Activated T-cell treated with anti-CD3 and anti-CD28 coated beads, Interleukin-2, amount 50 U/mL, for 1 hour (primary cell): Measurements from ENCODE around the gene TTLL1.
"Not testable (repeated sequence)": the region's sequence is repeated elsewhere in the genome, so short reads cannot be mapped to it uniquely, and the experiment has no call there.

Experiments used
- DNase-seq: peaks from one replicate; pipeline ENCODE4 v3.0.0-alpha.2; 2020

TTLL1 gene

DNA sequence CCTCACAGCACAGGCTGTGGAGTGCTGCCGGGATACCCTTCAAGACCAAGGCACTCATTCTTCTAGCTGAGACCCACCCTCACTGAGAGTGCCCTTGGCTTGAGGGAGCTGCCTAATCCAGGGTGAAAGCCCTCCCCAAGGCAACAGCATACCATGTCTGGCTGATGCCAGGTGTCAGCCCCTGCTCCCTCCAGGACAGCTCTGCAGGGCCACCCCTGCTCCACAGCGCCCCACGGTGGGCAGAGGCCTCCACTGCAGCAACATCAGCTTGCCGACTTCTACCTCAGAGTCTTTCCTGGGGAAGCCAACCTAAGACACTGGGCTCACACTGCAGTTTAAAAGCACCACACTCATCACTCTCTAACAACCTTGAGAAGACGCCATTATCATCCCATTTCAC, 29.0 kb downstream of the TTLL1 start:
- peak; percentile 45 for DNase-seq

DNA sequence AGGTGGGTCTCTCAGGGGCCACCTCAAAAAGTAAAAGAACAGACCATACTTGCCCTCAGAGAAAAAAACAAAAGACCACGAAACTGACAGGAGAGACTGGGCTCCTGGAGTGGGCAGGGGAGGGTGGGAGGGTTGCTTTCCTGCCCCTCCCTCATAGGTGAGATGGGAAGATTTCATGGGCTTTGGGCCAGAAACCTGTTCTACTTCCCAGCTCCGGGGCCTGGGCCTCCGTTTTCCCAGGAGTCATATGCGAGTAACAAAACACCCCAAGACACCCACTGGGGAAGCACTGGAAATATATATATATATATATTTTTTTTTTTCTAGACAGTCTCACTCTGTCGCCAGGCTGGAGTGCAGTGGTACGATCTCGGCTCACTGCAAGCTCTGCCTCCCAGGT, 31.6 kb downstream of the TTLL1 start:
- DNase-seq, result no peak

DNA sequence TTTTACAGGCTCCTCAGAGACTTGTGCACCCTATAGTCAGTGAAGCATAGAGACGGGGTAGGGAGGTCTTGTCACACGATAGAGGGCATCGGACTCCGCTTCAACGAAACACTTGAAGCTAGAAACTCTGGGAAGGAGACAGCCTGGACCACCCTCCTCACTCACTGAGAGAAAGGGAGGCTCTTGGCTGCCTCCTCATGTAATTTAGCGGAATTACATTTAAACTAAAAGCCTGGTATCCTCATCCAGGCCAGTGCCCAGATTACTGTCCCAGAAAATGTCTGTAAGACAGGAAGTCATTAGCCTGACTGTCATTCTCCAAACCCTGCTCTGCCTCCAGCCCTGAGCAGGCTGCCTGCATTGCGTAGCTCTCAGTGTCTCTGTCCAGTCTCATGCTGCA, 36.0 kb downstream of the TTLL1 start:
- DNase-seq, result no peak

DNA sequence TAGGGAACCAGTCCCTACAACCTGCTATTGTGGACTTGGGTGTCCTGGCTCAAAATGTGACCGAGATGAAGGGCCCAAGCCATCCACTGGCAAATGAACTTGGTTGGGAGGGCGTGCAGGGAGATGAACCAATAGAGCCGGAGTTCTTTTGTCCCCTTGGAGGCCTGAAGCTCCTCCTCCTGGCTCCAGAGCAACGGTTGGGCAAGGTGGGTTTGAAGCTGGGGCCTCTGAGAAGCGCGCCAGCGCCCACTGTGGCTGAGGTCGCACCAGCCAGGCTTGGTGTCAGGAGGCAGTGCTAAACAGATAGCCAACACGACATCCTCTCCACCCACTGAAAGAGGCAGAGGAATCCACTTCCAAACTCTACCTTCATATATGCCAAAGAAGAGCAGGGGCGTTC, 38.2 kb downstream of the TTLL1 start:
- no peak for DNase-seq

DNA sequence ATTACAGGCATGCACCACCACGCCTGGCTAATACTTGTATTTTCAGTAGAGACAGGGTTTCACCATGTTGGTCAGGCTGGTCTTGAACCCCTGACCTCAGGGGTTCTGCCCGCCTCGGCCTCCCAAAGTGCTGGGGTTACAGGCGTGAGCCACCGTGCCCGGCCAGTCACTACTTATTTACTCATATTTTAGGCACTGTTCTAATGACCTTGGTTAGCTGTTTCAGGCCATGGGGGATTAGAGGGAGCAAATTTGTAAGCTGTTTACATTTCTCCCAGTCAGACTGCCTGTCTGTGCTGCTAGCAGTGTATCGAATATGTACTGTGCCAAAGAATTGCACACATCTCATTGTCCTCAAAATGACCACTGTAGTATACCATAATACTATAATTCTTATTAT, 41.6 kb downstream of the TTLL1 start:
- DNase-seq, result no peak

DNA sequence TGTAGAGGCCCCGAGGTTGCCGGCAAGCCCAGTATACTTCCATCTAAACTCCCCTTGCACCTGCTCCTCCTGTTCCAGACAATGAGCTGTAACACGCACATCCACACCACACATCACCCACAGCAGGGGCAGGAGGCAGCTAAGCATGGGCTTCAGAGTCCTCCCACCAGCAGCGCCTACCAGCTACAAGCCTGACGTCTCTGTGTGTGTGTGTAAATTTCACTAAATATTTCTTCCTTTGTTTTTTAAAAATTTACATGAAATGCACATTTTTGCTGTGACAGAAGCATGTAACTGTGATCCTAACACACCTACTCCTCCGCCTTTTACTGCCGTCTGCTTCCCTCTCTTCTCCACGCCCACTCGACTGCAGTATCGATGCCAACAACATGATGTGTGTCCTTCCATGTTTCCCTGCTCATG, 44.9 kb downstream of the TTLL1 start:
- no peak for DNase-seq

DNA sequence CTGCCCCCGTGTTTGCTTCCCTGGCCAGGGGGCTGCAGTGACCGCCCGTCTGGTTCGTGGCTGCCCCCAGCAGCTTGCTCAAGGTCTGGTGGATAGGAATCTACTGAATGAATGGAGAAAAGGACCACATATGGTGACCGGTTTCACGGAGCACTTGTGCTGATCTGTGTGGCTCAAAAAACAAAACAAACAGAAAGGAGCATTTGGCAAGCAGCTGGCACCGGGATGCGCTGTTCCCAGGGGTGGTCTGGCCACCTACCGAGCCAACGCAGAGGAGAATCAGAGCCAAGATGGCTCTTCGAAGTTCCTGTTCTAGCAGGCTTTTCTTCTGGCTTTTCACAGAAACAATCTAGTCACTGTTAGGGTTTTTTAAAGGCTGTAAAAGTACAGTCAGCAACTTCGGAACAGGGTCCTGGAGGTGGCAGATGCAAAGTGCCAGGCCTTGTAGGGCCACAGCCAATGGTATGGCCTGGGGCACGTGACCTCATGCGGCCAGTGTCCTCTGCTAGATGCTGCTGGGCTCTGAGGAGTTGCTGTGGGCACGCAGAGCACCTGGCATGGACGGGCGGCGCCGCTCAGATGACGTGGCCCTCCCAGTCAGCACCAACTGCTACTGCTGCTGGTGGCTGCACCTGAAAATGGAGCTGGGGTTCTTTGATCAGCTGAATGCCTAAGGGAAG, 47.0 kb downstream of the TTLL1 start:
- DNase-seq, result no peak

DNA sequence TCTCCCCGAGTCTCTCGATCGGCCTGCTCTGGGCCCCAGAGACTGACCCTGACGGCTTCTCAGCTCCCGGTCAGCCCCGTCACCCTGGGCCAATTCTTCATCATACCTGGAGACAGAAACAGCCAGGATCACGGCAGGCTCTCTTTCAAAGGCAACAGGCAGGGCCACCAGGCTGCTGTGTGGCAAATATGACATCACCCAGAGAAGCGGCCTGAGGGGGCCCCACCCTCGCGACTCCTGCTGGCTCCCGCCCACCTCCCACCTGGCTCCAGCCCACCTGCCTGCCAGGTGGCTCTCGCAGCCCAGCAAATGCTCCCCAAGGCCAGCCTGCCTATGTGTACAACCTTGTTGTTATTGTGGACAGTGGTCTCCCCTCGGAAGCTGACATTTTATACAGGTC, 49.4 kb downstream of the TTLL1 start:
- DNase-seq, result no peak

DNA sequence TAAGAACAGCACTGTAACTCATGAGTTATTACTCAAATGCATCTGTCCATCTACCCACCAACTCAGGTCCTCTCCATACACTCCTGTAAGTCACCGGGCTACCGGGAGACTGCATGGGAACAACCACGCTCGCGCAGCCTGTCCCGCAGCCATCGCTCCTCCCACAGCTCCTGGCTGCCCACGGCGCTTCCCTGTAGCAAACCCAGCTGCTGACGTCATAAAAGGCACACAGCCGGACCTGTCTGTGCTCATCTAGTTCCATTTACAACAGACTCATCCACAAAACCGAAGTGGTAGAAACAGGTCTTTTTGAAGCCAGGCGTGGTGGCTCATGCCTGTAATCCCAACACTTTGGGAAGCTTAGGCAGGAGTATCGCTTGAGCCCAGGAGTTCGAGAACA, 50.9 kb downstream of the TTLL1 start:
- DNase-seq, result no peak

DNA sequence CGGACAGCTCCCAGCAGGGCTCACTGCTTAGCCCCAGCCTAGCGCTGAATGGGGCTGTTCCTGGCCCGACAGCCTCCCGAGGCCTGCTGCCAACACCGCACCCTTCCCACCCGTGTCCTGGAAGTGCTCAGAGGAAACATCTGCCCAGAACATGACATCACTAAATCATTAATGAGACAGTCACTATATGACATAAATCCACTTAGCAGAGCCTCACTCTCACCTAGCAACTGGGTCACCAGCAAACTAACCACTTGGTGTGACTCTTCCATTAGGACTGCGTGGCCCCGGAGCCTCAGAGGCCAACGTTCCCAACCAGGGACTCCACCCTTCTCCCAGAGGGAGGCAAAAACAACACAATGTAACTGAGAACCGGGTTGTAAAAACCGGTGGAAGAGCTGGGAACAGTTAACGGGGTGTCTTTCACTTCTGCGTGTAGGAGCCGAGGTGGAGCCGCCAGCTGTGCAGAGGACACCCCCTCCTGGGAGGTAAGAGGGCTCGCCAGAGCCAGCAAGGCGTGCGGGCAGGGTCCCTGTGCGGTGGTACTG, 52.8 kb downstream of the TTLL1 start:
- no peak for DNase-seq

DNA sequence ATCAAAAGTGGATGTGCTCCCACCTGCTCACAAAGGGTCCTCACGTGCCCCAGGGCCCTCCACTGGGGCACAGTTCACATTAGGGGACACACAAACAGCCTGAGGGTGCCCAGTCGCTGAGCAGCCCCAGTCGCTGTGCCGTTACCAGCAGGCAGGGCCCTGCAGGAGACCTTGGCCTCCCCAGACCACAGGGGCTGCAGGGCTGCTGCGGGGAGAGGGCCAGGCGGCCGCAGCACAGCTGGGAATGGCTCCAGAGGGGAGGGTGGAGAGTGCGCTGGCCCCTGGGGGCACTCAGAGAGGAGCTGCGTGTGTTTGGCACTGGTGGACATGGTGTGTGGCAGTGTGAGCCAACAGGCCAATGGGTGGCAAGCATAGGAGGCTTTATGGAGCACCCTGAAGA, 53.9 kb downstream of the TTLL1 start:
- no peak for DNase-seq

DNA sequence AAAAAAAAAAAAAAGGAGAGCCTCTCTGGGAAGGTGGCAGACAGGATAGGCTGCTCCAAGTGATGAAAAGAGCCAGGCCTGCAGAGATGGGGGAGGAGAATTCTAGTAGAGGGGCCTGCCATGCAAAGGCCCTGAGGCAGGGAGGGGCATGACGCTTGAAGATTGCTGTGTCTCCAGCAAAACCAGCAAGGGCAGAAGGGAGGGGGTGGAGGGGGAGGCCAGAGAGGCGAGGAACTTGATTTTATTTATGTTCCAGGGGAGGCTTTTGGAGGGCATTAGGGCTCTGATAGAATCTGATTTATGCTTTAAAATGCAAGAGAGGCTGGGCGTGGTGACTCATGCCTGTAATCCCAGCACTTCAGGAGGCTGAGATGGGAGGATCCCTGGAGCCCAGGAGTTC, 57.6 kb downstream of the TTLL1 start:
- no peak for DNase-seq

DNA sequence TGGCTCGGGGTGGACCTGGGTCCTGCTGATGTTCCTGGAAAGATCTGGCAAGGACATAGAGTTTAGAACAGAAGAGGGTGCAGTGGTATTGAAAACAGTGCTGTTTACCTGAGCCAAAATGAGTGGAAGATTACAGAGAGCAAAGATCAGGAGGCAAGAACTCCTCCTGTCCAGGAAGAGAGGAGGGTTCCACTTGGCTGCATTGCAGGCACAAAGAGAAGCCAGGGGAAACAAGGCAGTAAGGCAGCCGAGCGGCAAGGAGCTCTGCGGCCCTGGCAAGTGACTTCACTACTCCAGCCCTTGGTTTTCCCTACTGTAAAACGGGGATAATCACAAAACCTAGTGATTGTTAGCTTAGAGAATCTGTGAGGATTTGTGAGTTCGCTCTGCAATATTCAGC, 70.6 kb downstream of the TTLL1 start:
- DNase-seq, result no peak

DNA sequence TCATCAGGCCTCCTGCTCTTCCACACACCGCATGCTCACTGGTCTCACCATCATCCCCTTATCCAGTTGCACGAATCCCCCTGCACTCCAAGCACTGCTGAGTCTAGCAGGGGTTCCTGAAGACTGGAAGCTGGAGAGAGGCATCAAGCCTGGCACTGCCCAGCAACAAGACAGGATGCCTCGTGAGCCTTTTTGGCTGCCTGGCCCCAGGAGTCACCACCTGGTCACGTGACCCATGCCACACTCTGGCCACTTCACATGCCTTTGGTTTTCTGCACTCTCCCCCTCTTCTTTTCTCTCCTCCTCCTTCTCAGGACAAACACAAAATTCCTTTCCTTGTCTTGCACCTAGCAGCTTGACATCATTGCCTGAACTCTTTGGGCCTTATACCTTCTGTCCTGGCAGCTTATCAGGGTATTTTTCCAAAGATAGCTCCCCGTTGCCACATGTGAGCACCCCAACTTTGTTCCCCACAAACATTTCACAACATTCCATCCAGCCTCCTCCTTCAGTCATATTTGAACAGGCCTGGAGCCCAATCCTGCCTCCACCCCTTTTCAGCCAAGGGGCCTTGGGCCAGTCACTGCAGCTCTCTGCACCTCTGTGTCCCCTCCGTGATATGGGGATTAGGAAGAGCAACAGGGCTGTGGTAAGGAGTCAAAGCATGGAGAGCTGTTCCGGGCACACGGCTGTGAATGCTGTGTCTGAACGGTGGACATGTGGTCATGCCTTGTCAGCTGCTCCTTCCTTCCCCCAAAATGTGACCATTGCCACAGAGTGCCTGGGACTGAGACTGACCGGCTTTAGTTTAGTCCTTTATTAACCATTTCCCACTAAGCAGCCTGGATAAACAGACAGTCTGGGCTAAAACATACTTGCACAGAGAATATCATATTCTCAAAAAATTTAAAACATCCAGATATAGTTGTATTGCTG, 71.4 kb downstream of the TTLL1 start:
- no peak for DNase-seq

DNA sequence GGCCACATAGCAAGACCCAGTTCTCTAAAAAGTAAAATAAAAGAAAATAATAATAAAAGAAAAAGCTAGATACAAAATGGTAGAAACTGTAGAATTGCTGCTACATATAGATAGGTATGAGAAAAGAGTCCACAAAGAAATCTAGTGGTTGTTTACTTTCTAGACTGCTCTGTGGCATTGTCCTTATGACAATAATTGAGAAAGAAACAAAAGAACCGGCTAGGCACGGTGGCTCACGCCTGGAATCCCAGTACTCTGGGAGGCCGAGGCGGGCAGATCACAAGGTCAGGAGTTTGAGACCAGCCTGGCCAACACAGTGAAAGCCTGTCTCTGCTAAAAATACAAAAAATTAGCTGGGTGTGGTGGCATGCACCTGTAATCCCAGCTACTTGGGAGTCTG, 73.0 kb downstream of the TTLL1 start:
- not testable (repeated sequence) for DNase-seq

DNA sequence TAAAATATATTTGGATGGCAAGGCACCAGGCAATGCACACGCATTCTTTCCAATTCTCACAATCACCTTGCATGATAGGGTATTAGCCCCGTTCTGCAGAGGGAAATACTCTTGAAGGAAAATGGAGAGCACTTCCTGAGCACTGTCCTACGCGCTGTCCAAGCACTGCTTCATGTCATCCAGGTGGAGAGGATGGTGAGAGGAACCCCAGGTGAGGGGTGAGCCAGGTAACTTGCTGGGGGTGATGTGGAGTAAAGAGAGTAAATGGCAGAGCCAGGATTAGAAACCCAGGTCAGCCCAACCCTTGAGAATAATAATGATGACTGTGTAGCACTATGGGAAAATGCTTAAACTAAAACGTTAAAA, 73.5 kb downstream of the TTLL1 start:
- DNase-seq, result no peak

DNA sequence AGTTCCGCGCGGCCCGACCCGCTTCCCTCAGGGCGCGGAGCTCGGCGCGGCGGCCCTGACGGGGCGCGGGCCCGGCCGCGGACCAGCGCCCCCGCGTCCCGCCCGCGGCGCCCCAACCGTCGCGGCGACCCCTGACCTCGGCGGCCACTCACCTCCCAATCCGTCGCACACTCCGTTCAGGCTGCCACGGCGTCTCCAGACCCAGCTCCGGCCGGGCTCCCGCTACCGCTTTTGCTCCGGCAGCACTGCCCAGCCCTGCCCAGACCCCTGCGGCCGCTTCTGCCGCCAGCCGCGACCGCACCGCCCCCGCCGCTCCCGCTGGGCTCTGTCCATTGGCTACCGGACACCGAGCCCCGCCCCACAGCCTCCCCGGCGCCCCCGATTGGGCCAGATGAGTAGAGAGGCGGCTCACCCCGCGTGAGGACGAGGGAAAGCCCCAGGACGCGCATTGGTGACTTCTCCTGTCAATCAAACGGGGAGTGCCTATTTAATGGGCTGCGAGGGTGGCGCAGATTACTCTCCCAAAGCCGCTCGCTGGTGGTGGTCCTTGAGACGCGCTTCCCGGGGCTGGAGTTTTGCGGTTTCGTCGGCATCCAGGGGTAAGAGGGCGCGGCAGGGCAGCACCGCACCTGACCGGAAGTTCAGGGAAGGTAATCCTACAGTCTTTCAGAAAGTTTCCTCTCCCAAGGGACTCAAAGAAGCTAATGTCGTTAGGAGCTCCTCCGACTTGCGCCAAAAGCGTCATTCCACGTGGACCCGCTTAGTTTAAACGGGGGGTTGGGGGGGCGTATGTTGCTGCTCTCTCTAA, 74.1 kb downstream of the TTLL1 start, which contains the start of gene PACSIN2:
TSS of gene PACSIN2 (minus strand) at position 281 of the 808 bp plus-strand sequence. CDS start 103,069 bp downstream, outside the sequence.
- DNase-seq, result peak; percentile 97

DNA sequence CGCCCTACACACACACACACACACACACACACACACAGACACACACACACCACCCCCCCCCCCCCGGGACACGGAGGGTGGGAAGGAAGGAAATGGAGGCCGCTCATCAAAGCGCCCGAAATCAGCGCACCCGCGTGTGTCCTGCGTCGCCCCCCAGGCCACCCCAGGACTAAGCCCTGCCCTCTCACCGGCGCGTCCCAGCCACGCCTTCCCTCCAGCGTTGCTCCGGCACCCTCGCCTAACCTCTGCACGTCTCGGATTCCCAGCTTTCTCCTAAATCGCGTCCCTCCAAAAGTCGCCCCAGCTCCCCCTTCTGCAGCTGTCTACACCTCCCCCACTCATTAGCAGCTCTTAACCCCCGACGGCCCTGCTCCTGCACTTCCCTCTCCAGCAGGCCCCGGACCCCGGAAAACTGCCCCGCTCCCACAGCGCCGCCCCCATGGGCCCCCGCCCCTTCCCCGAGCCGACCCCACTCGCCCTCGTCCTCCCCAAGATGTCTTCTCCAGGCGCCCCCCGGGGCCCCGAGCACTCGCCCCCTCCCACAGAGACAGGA, 74.8 kb downstream of the TTLL1 start:
- peak; percentile 47 for DNase-seq

DNA sequence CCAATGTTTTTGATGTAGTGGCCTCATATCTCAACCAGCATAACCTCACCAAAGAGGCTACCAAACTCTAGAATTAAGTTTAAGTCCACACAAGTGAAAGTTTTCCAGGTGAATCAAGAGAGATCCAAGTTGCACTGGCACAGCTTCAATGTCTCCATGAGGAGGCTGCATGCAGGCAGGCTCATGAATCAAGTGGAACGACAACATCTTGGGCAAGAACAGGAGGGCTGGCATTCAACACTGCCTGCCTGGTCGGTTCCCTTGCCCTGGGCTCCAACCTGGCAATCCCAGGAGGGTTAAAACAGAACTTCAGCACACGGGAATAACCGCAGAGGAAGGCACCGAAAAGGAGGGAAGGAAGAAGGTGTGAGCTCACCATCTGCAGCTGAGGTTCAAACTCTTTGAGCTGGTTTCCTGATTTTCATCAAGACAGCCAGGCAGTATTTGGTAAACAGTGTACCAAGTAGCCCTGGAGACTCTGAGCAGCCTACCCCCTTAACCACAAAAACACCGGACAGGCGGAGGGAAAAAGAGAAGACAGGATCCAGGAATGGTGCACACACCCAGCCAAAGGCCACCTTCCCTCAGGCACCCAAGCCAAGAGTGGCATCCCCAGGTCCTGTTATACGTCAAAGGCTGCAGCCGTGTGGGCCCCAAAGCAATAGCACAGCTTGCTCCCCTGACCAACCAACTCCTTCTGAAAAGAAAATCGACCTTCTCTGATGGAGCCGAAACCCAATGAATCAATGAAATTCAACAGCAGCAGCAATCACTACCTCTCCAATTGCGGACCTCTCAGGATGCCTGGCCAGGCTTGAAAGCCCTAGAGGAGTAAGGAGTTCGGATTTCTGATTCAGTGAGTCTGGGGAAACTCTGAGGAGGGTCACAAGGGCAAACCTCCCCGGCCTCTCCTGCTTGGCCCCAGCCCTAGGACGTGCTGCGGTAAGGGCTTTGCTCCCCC, 75.6 kb downstream of the TTLL1 start:
- DNase-seq, result peak; percentile 33

DNA sequence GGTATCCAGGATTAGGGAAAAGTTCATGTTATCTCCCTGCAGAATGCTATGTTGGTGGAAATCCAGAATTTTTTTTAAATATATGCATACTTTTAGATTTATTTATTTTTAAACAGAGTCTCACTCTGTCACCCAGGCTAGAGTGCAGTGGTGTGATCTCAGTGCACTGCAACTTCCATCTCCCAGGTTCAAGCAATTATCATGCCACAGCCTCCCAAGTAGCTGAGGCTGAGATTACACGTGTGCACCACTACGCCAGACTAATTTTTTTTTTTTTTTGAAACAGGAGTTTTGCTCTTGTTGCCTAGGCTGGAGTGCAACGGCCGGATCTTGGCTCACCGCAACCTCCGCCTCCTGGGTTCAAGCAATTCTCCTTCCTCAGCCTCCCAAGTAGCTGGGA, 76.8 kb downstream of the TTLL1 start:
- no peak for DNase-seq

DNA sequence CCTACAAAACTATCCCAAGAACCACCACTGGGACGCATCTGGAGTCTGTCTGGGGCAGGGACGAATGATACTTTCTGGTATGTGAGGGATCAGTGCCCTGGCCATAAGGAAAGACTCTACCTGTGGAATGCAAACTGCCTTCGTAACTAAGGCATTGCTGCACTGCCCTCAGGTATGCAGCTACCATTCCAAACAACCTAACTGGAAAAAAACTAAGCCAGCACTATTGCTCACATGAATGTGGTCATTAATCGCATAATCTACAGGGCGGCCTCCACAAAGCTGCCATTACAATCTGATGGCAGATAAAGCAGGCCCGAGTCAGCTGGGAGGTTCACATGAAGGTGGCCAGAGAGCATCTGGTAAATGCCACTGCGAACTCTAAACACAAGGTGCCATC, 78.1 kb downstream of the TTLL1 start:
- DNase-seq, result no peak

DNA sequence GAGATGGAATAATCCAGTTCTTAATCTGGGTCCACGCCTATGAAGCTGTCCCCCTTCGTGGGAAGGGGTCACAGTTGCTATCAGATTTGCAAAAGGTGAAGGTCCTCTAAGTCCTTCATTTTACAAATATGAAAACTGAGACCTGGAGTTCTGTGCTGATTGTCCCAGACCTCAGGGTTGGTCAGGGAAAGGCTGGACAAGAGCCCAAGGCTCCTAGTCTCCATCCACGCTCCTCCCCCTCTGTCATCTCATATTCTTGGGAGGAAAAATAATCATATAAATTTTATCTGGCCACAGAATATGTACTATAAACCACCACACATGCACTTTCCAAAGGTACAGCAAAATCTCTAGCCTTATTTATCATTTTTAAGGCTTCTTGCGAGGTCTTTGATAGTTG, 79.7 kb downstream of the TTLL1 start:
- no peak for DNase-seq
